DOHH2 (cell line): ENCODE data around the gene SPINT1.

Source experiments
- H3F3A ChIP-seq: fragments of 200-600 bp; sonication (generic), shearing (Covaris generic); 2 replicates; pipeline ENCODE4 v1.6.0; 2016; ENCODE audit warnings: antibody characterized with exemption, mild to moderate bottlenecking; ENCODE audit not compliant: control insufficient read depth, insufficient read depth
- H3K27ac ChIP-seq: fragments of 200-600 bp; sonication (generic); 2 replicates; pipeline ENCODE4 v1.5.1; 2014; ENCODE audit warnings: low read depth, mild to moderate bottlenecking, low read length, moderate library complexity
- H3K27me3 ChIP-seq: fragments of 200-600 bp; sonication (generic); 2 replicates; pipeline ENCODE4 v1.6.1; 2014; ENCODE audit warnings: mild to moderate bottlenecking, low read length, mixed read lengths; ENCODE audit not compliant: control insufficient read depth
- H3K36me3 ChIP-seq: fragments of 200-600 bp; sonication (generic); 2 replicates; pipeline ENCODE4 v1.6.1; 2014; ENCODE audit warnings: mild to moderate bottlenecking, low read length, moderate library complexity, mixed read lengths; ENCODE audit not compliant: control insufficient read depth
- H3K4me1 ChIP-seq: fragments of 200-600 bp; sonication (generic); 2 replicates; pipeline ENCODE4 v1.6.1; 2014; ENCODE audit warnings: mild to moderate bottlenecking, low read length, mixed read lengths; ENCODE audit not compliant: control insufficient read depth
- H3K4me2 ChIP-seq: fragments of 200-600 bp; sonication (generic); 2 replicates; pipeline ENCODE4 v1.6.0; 2014; ENCODE audit warnings: mild to moderate bottlenecking, low read length, moderate library complexity
- H3K4me3 ChIP-seq: fragments of 200-600 bp; sonication (generic); 2 replicates; pipeline ENCODE4 v1.5.1; 2014; ENCODE audit warnings: mild to moderate bottlenecking, low read length, mixed read lengths
- H3K79me2 ChIP-seq: fragments of 200-600 bp; sonication (generic); 2 replicates; pipeline ENCODE4 v1.6.1; 2014; ENCODE audit warnings: mild to moderate bottlenecking, low read length, mixed read lengths; ENCODE audit not compliant: control insufficient read depth
- H3K9me2 ChIP-seq: fragments of 200-600 bp; sonication (generic); replicated peaks from 2 replicates; pipeline ENCODE4 v1.6.1; 2014; ENCODE audit warnings: mild to moderate bottlenecking, low read length, mixed read lengths; ENCODE audit not compliant: control insufficient read depth
- H3K9me3 ChIP-seq: fragments of 200-600 bp; sonication (generic); 2 replicates; pipeline ENCODE4 v1.6.1; 2014; ENCODE audit warnings: antibody characterized with exemption, low read length, mixed read lengths; ENCODE audit not compliant: control insufficient read depth, insufficient read depth
- H4K20me1 ChIP-seq: fragments of 200-600 bp; sonication (generic); 2 replicates; pipeline ENCODE4 v1.6.0; 2014; ENCODE audit warnings: low read depth, mild to moderate bottlenecking, antibody characterized with exemption, low read length, moderate library complexity; ENCODE audit not compliant: control insufficient read depth, insufficient read depth
- EZH2phosphoT487 ChIP-seq: fragments of 200-600 bp; sonication (generic); IDR thresholded peaks from 2 replicates; pipeline ENCODE4 v1.6.1; 2017; ENCODE audit warnings: borderline replicate concordance, mild to moderate bottlenecking, antibody characterized with exemption, low read length, moderate library complexity, mixed read lengths
- TF ChIP-seq, protein P1 (sequence below): fragments of 200-600 bp; sonication (generic); IDR thresholded peaks from one replicate; pipeline ENCODE4 v1.5.1; 2014; ENCODE audit warnings: antibody characterized with exemption, mild to moderate bottlenecking, low read depth, low read length; ENCODE audit not compliant: poor library complexity, severe bottlenecking

SPINT1 gene

DNA sequence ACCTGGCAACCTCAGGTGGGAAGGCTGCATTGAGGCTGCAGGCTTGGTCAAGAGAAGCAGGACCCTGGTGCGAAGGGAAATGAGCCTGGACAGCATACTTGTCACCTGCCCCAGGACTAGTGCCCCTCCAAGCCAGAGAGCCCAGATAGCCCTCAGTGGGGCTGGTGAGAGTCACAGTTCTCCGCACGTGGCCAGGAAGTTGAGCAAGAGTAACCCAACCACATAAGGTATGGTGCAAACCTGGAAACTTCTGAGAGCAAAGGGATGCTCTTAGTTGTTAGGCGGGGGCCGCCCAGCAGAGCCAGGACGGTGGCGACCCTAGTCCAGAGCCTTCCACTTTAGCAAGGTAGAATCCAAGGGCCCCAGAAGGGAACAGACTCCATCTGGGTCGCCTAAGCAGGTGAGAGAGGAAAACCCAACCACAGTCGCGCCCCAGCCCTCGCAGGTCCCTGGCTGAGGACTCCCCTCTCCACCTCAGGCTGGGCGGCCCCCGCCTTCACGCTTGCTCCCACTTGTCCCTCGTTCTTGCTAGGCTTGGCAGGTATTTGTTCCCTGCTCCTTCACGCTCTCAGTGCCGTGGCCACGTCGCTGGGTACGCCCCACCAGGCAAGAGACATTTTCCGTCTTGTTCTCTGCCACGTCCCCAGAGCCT lies 49.3 kb downstream of the SPINT1 start:
- peaks cover 34% of the 10 kb centered on the region for H3K4me1 ChIP-seq
- peaks cover 4% of the 10 kb centered on the region for H3F3A ChIP-seq
- H3K4me2 ChIP-seq: no peak overlapping the region
- no peaks in the 10 kb centered on the region for H4K20me1 ChIP-seq
- TF ChIP-seq, protein P1, sequence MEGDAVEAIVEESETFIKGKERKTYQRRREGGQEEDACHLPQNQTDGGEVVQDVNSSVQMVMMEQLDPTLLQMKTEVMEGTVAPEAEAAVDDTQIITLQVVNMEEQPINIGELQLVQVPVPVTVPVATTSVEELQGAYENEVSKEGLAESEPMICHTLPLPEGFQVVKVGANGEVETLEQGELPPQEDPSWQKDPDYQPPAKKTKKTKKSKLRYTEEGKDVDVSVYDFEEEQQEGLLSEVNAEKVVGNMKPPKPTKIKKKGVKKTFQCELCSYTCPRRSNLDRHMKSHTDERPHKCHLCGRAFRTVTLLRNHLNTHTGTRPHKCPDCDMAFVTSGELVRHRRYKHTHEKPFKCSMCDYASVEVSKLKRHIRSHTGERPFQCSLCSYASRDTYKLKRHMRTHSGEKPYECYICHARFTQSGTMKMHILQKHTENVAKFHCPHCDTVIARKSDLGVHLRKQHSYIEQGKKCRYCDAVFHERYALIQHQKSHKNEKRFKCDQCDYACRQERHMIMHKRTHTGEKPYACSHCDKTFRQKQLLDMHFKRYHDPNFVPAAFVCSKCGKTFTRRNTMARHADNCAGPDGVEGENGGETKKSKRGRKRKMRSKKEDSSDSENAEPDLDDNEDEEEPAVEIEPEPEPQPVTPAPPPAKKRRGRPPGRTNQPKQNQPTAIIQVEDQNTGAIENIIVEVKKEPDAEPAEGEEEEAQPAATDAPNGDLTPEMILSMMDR: no peak
- no peak for TF ChIP-seq EZH2phosphoT487
- no peaks in the 10 kb centered on the region for H3K9me3 ChIP-seq
- H3K27ac ChIP-seq: no peak overlapping the region
- no peak overlapping the region for H3K4me3 ChIP-seq
- H3K9me2 ChIP-seq: no peaks in the 10 kb centered on the region
- peaks cover 17% of the 10 kb centered on the region for H3K36me3 ChIP-seq
- H3K79me2 ChIP-seq: peaks cover 20% of the 10 kb centered on the region
- H3K27me3 ChIP-seq: no peaks in the 10 kb centered on the region

DNA sequence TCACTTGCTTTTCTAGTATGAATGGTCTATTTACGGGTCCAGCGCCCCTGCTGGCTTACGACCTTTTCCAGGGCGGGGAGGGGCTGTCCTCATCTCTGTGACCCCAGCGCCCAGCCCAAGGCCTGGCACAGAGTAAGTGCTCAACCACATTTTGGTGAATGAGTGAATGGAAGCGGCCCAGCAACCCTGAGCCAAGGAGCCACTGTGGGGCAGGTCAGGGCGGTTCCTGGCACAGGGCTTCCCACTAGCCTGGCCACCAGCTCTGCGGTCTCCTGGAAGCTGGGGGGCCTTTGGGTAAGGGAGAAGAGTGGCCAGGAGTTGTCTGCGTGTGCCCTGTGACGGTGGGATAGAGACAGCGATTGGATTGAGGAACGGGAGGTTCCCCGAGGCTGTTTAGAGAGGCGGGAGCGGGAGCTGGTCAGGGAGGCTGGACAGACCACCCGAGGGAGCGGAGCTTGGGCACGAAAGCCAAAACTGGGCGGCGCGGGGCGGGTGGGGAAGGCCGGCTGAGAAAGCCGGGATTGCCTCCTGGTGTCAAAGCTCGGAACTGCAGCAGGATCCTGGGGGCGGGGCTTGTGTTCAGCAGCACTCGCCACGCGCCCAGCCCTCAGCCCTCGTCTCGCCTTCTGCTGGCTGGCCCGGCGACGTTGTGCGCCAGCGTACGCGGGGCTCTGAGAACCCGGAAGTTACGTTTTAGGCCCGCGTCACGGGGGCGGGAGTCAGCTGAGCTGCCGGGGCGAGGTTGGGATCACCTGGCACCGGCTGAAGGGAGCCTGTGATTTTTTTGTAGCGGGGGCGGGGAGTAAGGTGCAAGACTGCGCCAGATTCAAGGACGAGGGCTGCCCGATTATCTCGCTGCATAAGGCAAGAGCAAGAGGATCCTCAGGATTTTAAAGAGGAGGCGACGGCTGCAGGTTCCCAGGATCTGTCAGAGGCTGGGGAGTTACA lies 50.2 kb downstream of the SPINT1 start, which contains the start of gene VPS18:
Gene VPS18 (plus strand): TSS at position 718 of the 948 bp plus-strand sequence. CDS start 319 bp downstream, outside the sequence.
- Histone ChIP-seq H3K27me3 (no peaks in the 10 kb centered on the region), H3K36me3 (peaks cover 20% of the 10 kb centered on the region)

DNA sequence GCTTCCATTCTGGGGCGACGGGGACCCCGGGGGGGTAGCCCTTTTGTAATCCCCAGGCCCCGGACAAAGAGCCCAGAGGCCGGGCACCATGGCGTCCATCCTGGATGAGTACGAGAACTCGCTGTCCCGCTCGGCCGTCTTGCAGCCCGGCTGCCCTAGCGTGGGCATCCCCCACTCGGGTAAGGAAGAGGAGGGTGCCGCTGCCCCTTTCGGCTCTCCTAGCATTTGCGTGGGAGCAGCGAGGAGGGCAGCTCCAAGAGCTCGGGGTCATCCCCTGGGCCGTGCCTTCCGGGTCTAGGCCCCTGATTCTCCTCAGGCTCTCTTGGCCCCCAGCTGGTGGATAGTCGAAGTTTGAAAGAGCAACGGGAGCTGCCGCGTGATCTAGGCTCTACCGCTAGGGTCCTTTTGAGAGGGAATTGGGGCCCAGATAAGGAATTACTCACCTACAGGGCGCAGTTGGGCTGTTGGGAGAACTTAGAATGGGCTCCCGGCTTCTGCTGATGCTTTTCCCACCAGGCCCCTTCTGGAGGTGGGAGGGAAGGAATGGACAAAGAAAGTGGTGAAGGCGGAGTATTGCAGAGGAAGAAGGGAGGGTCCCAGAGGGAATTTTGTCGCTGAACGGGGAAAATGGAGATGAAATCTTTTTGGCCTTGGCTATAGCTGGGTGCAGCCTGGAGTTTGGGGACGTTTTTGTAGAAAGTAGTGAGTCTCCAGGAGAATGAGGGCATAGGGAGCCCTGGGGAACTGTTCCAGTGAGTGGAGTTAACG lies 51.0 kb downstream of the SPINT1 start:
- no peaks in the 10 kb centered on the region for H3K9me3 ChIP-seq
- H3K9me2 ChIP-seq: no peaks in the 10 kb centered on the region
- H4K20me1 ChIP-seq: no peaks in the 10 kb centered on the region
- peak overlapping the region; percentile 96 for H3K4me2 ChIP-seq
- H3F3A ChIP-seq: peaks cover 4% of the 10 kb centered on the region
- no peak for TF ChIP-seq EZH2phosphoT487
- TF ChIP-seq, protein P1: peak; percentile 71
- peak overlapping the region; percentile 26 for H3K27ac ChIP-seq
- peaks cover 34% of the 10 kb centered on the region for H3K4me1 ChIP-seq
- peaks cover 20% of the 10 kb centered on the region for H3K79me2 ChIP-seq
- H3K4me3 ChIP-seq: peak overlapping the region; percentile 94
- H3K27me3 ChIP-seq: no peaks in the 10 kb centered on the region
- H3K36me3 ChIP-seq: peaks cover 29% of the 10 kb centered on the region

More for the DNA sequence above, 50.2 kb downstream of the SPINT1 start, which contains the start of gene VPS18:
- Histone ChIP-seq H3K27ac (peak within 1 kb of the TSS; percentile 26), H3K9me3 (no peaks in the 10 kb centered on the region), H3F3A (peaks cover 4% of the 10 kb centered on the region), H3K4me1 (peaks cover 34% of the 10 kb centered on the region), H3K4me3 (peak within 1 kb of the TSS; percentile 94), H3K4me2 (peak within 1 kb of the TSS; percentile 96), H3K9me2 (no peaks in the 10 kb centered on the region), H4K20me1 (no peaks in the 10 kb centered on the region), H3K79me2 (peaks cover 20% of the 10 kb centered on the region)
- TF ChIP-seq, protein P1: peak; percentile 72
- no peak for TF ChIP-seq EZH2phosphoT487
